HG03066 (cell line): ENCODE results near the gene ATOH8.

Source experiments
- ATAC-seq: cut with Tn5 transposase; IDR thresholded peaks from one replicate; pipeline ENCODE4 v1.9.1; 2021; ENCODE audit warnings: low read depth; ENCODE audit not compliant: unreplicated experiment

The ATOH8 gene

DNA sequence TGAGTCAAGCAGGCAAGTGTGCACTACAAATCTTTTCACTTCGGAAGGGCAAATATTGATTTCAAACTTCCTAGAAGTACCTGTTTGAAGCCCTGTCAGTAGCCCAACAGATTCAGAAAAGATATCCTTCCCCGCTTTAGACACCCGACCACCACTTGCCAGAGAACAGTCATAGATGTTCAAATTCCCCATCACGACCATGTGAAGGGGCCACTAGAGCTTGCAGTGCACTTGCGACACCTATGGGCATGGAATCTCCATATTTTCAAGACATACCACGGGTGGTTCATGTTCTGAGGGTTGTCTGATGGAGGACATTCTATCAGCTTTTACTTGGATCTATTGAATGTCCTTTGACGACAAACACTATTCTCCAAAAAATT lies 35.8 kb upstream of the ATOH8 start:
- no peak for ATAC-seq

DNA sequence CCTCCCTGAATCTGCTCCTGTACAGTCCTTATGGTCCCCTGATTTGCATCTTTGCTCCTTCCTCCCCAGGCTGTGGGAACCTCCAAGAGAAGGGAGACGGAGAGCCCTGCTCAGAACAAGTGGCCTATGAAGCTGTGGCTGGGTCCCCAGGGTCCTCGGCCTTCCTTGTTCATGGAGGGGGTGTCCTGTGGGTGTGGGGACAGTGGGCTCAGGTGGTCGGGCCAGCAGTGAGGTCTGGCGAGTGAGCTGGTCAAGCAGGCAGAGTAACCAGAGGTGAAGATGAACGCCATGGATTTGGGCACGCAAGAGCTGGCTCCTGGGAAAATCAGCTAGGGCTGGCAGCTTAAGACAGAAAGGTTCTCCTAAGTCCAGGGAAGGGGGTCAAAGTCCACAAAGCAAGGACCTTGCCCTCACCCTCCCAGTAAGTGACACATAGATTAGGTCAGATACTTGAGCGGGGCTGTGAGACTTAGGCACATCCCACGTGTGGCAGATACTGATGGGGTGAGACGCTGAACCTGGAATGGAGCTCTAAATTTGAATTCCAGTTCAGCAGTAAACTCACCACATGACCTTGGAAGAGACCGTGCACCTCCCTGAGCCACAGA lies 34.8 kb upstream of the ATOH8 start:
- no peak for ATAC-seq

DNA sequence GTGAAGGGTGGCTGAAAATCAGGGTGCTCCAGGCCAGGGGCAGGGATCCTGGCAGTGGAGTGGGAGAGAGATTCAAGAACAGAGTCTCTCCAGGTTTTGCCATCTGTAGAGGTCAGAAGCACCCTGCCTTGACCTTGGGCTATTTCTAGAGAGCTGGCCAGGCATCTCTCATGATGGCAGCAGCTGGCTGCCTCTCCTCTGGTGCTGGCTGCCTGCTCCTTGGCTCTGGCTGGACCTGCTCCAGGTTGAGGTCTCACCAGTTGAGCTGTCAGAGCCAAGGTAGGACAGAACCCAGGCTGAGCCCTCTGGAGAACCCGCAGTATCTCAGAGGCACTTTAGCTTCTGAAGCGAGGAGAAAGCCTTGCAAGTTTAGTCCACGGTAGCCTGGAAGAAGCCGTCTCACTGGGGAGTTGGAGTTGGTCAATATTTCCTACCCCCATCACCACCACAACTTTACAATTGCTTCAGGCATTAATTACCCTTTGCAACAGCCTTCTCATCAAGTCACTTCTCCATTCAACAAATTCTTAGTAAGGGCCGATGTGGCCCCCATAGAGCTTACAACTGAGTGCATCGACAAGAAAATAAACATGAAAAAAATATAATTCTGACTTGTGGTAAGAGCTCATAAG lies 34.1 kb upstream of the ATOH8 start:
- ATAC-seq = no peak

DNA sequence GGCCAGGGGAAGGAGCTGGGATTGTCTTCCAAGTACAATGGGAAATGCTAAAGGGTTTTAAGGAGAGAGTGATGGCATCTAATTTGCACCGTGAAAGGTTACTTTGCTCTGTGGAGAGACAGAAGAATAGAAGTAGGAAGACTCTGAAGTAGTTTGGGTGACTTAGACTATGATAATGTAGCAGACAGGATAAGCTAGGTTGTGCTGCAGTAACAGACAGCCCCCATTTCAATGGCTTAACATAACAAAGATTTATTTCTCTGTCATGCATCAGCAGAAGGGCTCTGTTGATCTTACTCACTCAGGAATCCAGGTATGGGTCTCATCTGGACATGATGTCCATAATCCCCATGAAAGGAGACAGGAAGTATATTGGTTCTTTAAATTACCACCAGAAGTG lies 33.3 kb upstream of the ATOH8 start:
- ATAC-seq = no peak

DNA sequence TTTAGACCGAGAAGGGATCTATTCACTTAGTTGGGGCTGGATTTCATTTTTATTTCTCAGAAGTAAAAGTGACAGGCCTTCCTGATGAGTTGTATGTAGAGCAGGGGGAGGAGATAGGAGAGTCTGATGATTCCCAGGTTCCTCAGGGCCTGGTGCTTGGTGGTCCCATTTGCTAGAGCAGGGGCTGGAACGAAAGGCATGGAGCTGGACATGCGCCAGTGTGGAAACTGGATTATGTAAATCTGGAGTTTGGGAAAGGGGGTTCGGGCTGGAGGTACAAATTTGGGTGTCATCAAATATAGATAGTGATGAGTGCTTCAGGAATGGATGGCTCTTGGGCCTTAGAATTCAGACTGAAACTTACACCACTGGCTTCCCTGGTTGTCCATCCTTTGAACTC lies 32.1 kb upstream of the ATOH8 start:
- no peak for ATAC-seq

DNA sequence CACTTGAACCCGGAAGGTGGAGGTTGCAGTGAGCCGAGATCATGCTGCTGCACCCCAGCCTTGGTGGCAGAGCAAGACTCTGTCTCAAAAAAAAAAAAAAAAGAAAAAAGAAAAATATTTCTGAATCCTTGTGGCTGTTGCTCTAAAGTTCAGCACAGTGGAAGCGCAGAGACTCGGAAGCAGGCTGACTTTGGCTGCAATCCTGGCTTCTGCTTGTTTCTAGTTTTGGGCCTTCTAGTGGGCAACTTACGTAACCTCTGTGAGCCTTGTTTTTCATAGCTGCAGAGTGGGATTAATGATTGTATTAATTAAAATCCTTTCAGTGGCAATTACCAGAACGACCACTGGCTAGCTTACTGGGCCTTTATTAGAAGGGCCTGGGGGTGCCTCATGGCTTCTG lies 31.3 kb upstream of the ATOH8 start:
- no peak for ATAC-seq

DNA sequence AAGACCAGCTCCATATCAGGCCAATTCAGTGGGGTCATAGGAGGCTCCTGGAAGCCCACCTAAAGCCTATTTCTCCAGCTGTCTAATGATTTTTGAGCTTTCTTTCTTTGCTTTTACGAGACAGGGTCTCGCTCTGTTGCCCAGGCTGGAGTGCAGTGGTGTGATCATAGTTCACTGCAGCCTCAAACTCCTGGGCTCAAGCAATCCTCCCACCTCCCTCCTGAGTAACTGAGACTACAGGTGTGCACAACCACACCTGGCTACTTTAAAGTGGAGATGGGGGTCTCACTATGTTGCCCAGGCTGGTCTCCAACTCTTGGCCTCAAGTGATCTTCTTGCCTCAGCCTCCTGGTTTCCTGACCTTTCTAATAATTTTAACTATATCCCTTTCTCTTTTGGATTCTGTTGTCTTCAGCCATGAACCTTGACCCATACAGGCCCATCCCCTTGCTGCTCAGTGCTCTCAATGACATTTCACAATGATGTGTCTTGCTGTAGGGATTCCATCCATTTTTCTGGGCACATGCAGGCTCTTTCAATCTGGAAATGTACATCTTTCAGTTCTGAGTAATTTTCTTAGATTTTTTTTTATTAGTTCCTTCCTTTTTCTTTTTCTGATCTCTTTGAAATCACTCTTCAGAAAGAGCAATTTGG lies 30.0 kb upstream of the ATOH8 start:
- no peak for ATAC-seq

DNA sequence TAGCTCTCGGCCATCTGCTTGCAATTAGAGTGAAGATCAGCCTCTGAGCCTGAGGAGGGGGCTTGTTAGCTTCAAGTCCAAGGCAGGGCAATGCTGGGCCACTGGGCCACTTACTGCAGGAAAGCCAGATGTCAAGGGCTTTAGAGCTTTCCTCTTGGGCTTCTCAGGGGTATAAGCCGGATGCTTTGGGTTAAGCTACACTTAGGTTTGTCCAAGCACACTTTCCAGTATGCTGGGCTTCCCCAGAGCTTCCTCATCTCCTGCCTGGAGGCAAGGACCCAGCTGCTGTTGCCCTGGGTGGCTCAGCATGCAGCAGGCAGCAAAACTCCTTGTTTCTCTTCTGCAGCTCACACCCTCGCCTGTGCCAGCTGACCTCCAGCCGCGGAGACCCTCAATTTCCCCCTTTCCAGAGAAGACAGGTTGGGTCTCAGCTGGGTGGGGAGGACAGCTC lies 29.0 kb upstream of the ATOH8 start:
- no peak for ATAC-seq

DNA sequence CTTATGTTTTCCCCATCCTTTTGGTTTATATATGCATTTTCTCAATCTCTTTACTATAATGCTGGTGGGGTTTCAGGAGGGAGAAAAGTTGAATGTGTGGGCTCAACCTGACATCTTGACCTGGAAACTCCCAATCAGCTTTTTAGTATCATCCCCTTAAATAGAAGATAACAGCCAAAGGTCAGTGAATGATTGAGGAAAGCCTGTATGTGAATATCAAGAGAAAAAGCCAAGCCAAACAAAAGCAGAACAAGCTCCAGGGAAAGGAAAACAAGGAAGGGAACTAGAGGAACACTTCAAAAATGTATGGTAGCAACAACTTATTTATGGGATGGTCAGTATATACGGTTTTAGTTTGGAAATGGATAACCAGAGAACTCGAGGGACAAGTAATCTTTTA lies 28.3 kb upstream of the ATOH8 start:
- ATAC-seq = no peak

DNA sequence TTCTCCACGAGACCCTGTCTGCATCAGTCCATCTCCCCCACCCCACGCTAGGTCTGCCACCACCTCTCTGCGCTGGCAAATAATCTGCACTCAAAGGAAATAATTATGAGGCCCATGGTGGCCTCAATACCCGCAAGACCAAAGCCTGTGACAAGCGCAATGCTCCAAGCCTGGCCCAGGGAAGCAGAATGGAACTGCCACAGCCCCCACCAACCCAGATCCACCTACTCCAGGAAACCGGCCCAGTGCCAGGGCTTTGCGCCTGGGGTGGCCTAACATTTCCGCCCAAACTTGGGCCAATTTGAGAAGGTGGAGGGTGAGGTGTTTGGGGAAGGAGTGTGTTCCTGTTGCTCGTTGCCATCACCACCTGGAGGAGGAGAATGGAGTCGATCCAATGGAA lies 26.0 kb upstream of the ATOH8 start:
- no peak for ATAC-seq

- ATAC-seq = no peak
These were observed 25.4 kb upstream of the ATOH8 start for GRCh38 chr2:85728342-85728741.

GRCh38 chr2:85728883-85729824 lies 24.6 kb upstream of the ATOH8 start:
- ATAC-seq = no peak

DNA sequence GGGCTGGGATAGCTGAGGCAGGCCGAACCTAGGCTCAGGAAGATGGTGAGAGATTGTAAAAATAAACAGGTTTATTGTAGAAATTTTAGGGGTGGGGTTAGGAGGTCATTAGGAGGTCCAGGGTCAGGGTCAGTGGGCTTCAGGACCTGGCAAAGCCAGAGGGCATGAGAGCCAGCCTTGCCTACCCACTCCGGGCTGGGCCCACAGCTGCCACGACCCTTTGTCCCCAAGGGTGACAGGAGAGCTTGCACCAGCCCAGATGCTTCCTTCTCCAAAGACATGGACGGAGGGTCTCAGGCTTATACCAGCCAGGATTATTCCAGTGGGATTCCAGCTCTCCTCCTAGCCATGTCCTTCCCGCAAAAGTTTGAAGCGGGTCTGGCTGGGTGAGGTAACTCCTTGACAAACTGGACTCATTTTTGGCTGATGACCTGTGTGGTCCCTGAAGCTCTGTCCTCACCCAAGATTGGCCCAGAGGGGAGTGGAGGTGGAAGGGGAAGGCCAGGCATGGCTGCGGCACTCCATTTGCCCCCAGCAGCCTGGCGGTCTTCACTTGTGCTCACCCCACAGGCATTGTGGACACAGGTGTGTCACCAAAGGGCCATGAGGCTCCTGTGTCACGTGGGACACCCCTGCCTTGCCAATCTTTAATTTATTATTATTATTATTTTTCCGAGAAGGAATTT lies 23.8 kb upstream of the ATOH8 start:
- no peak for ATAC-seq

DNA sequence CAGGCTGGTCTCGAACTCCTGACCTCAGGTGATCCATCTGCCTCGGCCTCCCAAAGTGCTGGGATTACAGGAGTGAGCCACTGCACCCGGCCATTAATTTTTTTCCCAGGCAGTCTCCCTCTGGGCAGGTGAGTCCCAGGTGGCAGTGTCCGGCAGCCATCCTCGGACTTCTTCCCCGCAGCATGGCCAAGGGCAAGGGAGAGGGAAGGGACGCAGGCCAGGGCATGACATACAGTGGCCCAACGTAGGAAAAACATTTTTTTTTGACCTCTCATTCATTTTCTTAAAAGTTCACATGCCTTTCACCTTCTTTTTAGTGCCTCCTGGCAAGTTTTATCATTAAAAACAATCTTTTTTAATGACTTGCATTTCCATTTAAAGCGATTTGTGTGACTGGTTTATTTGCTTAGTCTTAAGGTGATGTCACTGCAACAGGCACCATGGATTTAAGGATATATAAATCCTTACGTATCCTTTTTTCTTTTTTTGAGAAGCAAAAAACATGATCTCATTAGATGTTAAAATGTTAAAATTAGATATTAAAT lies 23.0 kb upstream of the ATOH8 start:
- ATAC-seq = no peak

DNA sequence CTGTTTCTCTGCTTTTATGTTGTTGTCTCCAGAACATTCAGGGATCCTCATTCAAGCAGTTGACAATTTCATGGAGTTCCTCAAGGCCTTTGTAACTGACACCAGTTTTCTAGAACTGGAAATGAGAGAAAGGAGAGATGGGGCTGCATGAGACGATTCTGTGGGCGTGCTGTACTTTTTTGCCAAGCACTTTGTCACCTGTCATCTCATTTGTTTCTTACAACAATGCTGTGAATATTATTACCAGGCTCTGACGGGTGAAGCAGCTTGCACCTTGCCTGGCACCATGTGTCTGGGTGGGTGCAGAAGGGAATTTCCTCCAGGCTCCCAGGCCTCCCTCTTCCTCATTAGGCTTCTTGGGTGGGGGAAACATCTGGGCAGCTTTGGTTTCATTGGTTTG lies 22.2 kb upstream of the ATOH8 start:
- no peak for ATAC-seq

DNA sequence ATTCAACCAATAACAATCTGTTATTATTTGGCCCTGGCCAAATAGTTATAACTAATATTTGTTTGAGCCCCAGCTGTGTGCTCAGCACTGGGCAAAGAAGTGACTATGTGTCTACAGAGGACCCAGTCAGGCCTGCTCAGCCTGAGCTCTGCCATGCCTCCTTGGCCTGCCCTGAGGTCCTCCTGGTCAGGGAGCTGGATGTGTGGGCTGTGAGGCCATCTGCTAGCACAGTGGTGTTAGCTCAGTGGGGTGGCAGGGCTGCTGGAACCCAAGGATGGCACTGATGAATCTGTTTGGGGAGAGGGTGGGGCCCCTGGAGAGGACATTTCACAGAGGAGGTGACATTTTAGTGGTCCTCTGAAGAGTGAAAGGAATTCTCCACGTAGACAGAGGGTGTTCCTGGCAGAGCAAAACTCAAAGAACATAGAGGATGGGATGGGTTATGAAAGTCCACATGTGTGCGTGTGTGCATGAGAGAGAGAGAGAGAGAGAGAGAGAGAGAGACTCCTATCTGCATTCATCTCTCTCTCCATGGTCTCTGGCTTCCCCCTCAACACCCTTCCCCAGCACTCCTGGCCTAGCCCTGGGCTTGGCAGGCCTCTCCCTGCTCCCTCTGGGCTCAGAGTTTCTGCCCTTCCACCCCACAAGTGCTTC lies 21.2 kb upstream of the ATOH8 start:
- ATAC-seq = no peak

GRCh38 chr2:85733121-85733960 lies 20.4 kb upstream of the ATOH8 start:
- ATAC-seq = no peak

- no peak for ATAC-seq
These were observed 19.8 kb upstream of the ATOH8 start for GRCh38 chr2:85734015-85734414.
